ENCODE measurements around the gene DLG3.
"Not testable (repeated sequence)": the region's sequence is repeated elsewhere in the genome, so short reads cannot be mapped to it uniquely, and the experiment has no call there.

DLG3 gene

DNA sequence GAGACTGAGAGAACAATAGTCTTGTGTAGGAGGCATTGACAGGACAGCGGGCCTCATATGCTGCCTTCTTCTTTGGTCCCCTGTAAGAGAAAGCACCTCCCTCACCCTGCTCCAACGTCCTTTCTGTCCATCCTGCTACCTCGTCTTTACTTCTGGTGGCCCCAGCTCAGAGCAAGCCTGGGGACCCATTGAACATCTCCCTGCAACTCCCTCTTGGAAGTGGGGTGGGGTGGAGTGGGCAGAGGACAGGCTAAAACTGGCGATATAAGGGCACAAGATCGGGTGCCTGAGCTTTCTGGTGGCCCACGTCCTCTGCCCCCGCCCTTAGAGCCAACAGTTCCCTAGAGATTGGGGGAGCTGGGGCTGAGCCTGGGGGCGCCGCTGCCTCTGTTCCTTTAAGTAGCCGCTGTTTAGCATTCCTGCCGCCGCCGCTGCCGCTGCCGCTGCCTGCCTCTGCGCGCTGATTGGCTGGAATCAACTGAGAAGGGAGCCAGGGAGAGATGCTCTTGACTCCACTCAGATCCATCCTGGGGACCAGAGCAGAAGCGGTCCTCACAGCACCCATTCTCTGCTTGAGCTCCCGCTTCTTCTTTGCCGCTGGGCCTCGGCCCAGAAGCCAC, at the start of gene DLG3:
DLG3 (plus strand) TSS at position 510 of the 620 bp plus-strand sequence. CDS start 367 bp downstream, outside the sequence.
- no peak for DNase-seq (ENCODE audit: low read depth in 2 of 2)

DNA sequence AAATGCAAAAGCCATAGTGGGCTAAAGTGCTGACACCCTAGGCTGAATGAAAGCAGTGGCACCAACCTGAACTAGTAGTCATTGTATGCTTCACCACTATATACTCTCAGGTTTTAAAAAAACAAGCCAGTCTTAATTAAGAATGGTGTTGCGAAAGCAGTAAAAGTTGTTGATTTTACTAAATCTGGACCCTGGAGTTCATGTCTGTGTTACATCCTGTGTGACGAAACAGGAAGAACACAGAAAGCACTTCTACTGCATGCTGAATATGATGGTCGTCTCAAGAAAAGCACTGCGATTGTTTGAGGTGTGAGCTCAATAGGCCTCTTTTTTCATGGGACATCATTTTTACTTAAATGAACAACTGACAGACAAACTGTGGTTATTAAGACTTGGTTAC, 45.7 kb upstream of the DLG3 start:
- DNase-seq (ENCODE audit: low read depth in 2 of 2), result no peak

GRCh38 chrX:70400181-70400580, 44.5 kb upstream of the DLG3 start:
- not testable (repeated sequence) for DNase-seq (ENCODE audit: low read depth in 2 of 2)

GRCh38 chrX:70402721-70403120, 41.9 kb upstream of the DLG3 start:
- no peak for DNase-seq (ENCODE audit: low read depth in 2 of 2)

GRCh38 chrX:70405003-70405402, 39.6 kb upstream of the DLG3 start:
- no peak for DNase-seq (ENCODE audit: low read depth in 2 of 2)

- no peak for DNase-seq (ENCODE audit: low read depth in 2 of 2)
Measured at GRCh38 chrX:70410921-70411320, 33.7 kb upstream of the DLG3 start.

DNA sequence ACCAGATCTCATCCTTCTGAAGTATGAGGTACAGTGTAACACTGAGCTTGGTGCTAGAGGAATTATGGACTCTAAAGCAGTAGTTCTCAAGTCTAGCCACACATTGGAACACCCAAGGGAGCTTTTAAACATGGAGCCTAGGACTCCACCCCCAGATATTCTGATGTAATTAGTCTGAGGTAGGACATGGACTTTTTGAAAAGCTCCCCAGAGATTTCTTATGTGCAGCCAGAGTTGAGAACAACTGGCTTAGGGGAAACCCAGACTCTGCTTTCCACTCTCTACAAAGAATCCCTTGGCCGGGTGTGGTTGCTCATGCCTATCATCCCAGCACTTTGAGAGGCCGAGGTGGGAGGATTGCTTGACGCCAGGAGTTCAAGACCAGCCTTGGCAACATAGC, 33.2 kb upstream of the DLG3 start:
- no peak for DNase-seq (ENCODE audit: low read depth in 2 of 2)

GRCh38 chrX:70421618-70422017, 23.0 kb upstream of the DLG3 start:
- DNase-seq (ENCODE audit: low read depth in 2 of 2), result no peak

DNA sequence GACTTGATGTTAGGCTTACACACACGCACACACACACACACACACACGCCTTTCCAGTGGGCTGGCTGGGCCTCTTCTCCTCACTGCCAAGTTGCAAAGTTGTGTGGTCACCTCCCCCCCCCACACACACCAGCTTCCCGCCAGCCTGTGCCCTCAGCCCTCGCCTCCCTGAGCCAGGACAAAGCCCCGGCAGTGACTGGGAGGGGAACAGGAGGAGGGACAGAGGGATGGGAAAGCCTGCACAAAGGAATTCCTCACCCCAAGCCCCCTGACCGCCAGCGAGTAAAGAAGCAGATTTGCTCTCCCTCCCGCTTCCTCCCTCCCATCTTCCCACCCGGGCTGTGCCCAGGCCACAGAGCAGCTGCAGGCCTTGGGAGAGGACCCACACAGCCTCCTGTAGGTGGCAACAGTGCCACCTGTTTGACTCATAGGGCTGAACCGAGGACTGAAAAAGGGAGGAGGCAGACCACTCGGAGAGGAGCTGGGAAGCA, 21.7 kb upstream of the DLG3 start, which contains the start of gene GDPD2:
GDPD2 (plus strand) TSS at position 464 of the 491 bp plus-strand sequence. CDS start 1,671 bp downstream, outside the sequence.
- DNase-seq (ENCODE audit: low read depth in 2 of 2), result no peak

DNA sequence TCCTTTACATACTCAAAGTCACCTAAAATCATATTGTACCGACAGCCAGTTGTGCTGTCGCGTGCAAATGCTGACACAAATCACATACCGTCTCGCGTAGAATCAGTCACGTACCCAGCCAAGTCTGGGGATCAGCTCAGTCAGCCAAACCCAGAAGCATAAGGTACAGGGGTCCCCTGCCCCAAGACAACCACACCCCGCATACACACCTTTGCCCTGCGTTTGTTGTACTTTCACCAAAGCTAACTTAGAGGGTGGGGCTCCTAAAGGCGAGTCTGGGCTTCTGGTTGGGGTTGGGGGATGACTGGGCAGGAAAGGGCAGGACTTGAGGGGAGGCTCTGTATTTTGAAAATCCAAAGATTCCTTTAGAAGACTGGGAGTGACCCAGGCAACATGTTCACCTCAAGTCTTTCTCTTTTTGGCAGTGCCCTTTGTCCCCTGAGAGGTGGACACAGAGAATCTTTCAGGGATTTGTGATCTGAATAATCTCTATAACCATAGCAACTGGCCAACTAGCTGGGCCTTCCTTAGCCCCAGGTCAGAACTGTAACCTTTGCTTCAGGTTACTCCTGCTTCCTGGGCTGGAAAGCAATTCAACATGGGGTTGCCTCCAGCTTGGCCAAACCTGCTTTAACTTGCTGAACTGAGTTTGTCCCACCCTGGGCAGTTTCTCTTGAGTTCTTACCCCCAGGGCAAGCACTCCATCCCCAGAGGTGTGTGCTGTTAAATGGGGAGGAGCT, 20.5 kb upstream of the DLG3 start:
- no peak for DNase-seq (ENCODE audit: low read depth in 2 of 2)

GRCh38 chrX:70424801-70425200, 19.8 kb upstream of the DLG3 start:
- DNase-seq (ENCODE audit: low read depth in 2 of 2), result no peak

DNA sequence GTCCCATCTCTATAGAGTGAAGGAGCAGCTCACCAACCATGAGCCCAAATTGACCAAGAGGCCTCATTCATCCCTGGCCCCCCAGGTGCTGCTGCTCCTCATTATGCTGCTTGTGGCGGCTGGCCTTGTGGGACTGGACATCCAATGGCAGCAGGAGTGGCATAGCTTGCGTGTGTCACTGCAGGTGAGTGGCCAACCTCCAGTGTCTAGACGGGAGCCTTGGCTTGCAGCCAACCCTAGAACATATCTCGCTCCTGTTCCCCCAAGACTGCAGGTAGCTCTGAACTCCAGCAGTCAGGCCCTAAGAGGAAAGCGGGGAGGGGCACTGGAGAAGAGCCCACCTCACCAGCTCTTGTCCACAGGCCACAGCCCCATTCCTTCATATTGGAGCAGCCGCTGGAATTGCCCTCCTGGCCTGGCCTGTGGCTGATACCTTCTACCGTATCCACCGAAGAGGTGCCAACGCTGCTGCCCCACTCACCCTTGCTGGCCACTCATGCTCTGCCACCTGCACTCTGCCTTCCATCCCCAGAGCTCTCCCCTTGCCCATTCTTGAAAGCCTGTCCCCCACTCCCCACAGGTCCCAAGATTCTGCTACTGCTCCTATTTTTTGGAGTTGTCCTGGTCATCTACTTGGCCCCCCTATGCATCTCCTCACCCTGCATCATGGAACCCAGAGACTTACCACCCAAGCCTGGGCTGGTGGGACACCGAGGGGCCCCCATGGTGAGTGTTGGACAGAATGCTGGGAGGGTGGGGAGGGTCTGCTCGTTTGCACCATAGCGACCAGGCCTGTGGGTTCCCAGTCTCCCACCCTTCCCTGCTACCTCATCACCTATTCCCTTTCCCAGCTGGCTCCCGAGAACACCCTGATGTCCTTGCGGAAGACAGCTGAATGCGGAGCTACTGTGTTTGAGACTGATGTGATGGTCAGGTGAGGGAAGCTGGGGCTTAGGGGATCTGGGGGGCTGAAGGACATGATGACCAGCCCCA, 18.1 kb upstream of the DLG3 start:
- no peak for DNase-seq (ENCODE audit: low read depth in 2 of 2)

- no peak for DNase-seq (ENCODE audit: low read depth in 2 of 2)
Measured at GRCh38 chrX:70427365-70427764, 17.3 kb upstream of the DLG3 start.

DNA sequence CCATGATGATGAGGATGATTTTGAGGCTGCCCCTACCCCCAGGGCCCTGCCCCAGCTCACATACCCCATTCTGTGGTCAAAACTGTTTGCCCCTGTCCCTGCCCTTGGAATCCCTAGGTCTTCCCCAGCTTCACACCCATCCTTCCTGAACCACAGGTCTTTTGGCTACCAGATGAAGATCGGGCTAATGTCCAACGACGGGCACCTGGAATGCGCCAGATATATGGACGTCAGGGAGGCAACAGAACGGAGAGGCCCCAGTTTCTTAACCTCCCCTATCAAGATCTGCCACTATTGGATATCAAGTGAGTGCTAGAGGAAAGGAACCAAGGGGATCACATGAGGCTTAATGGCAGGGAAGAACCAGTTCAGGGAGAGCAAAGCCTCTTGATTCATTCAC, 14.9 kb upstream of the DLG3 start:
- no peak for DNase-seq (ENCODE audit: low read depth in 2 of 2)

GRCh38 chrX:70432936-70433847, 11.4 kb upstream of the DLG3 start:
- DNase-seq (ENCODE audit: low read depth in 2 of 2), result no peak

GRCh38 chrX:70433848-70434351, 10.7 kb upstream of the DLG3 start:
- peak; percentile 40 for DNase-seq (ENCODE audit: low read depth in 2 of 2)

- DNase-seq (ENCODE audit: low read depth in 2 of 2), result peak in 1 of 2 donors; percentile 25
Measured at GRCh38 chrX:70434352-70434866, 10.2 kb upstream of the DLG3 start.

DNA sequence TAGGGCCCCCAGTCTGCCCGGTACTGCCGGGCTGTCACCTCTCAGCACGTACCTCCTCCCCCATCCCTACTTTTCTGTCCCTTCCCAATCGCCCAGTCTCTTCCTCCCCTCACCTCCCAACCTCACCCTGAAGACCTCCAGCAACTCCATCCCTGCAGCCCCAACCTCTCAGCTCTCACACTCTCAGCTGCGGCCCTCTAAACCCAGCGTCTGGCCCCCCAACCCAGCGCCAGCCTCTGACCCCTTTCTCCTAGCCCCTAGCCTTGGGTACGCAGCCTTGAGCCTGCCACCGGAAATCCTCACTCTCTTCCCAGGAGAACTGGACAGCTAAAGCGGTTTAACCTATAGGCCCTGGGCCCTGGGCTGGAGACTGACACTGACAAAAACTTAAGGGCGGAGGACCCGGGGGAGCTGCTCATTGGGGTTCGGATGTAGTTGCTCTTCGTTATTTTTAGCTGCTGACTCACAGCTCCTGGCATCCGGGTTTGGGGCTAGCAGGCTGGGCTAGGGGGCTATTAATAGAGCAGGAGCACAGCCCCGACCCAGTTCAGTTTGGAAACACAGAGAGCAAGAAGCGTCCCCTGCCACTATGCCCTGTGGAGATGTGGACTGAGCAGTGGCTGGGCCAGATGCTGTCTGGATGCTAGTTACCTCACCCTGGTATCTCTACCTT, 9.6 kb upstream of the DLG3 start:
- DNase-seq (ENCODE audit: low read depth in 2 of 2), result no peak

GRCh38 chrX:70436343-70436742, 8.3 kb upstream of the DLG3 start:
- DNase-seq (ENCODE audit: low read depth in 2 of 2), result no peak

DNA sequence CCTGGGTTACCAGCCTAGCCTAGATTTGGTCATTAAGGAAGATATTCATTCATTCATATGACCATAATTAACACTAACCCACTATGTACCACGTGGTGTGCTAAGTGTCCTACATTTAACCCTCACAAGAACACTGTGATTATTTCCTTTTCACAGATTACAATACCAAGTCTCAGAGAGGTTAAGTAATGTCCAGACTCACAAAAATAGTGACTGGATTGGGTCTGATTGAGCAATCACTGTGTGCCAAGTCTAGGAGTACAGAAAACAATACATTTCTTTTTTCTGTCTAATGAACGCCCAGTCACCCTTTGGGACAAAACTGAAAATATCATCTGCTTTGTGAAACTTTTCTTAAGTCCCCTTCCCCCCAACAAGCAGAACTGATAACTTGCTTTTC, 7.6 kb upstream of the DLG3 start:
- DNase-seq (ENCODE audit: low read depth in 2 of 2), result no peak
